T-helper 2 cell treated with Interferon-gamma antibody and Interleukin-4, amounts not matched to agents 100 ng/mL and 5 ng/mL, for 36 hours (primary cell): ENCODE measurements around the gene ARMC7. TPM values are rescaled to one million over a fixed set of nuclear protein-coding genes. Genes with fewer than 3 reads are reported as not detected.
"Not testable (repeated sequence)": the region's sequence is repeated elsewhere in the genome, so short reads cannot be mapped to it uniquely, and the experiment has no call there.

Experiments
- intact Hi-C: fragments of 100-400 bp; cut with micrococcal nuclease; formaldehyde crosslinking; loops from one replicate; pipeline ENCODE4 v1.15.1; 2023
- total RNA-seq: library from RNA; stranded (reverse); gene quantifications from 2 replicates; pipeline ENCODE4 v1.2.3, GENCODE V29; 2022

Gene ARMC7
- 15.7 and 16.3 TPM in 2 replicates for total RNA-seq

- intact Hi-C loops, result loop anchor here (2.0 to 5.0 kb wide), 4 partner anchors 43 to 303 kb away; partner anchors contain the start of genes ATP5PD, JPT1 and KCTD2
Observed at GRCh38 chr17:75109407-75110233, at the start of gene ARMC7. Gene ARMC7 (plus strand): TSS chr17:75109969. CDS start chr17:75110289, 320 bp downstream.

DNA sequence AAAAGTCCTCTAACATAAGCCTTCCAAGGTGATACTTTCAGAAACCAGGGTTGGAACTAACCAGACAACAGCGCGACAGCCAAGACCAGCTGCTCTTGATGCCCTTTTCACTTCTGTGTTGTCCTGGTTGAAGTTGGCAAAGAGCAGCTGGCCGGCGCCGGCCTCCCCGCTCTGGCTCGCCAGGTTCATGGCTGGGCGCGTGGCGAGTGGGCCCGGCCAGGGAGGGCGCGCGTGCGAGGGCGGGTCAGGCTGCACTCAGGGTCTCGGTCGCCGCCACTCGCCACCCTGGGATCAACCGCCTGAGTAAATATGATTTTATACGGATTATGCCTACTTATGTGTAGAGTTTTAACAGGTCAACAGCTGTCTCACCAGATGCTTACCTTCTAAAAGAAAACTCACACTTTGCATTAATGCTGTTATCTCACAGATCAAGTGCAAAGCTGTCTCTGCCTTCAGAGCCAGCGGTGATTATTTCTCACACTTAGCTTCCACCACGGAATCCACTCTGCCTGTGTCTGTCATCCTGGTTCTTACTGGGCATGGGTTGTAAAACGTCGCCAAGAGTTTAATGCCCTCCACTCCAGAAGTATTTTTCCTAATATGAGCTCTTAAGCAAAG lies 49.2 kb upstream of the ARMC7 start:
- intact Hi-C loops, result loop anchor here (10.0 kb wide), 1 partner anchor 74 kb away; the partner anchor contains the start of gene NT5C

DNA sequence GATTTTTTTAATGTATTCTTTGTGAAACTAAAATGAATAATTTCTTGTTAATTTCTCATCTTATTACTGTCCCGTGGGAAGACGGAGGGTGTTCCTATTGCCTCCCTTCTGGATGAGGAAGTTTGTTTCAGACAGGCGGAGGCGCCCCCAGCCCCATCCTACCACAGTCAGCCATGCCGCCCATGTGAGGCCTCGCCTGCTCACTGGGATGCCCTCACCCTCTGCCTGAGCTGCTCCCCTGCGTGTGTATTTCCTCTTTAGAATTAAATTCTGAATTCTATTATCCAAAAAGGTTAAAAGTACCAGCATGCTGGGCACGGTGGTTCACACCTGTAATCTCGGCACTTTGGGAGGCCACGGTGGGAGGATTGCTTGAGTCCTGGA lies 48.7 kb upstream of the ARMC7 start:
- intact Hi-C loops, result loop anchor here (10.0 kb wide), 1 partner anchor 74 kb away; the partner anchor contains the start of gene NT5C

GRCh38 chr17:75061618-75062017 lies 48.2 kb upstream of the ARMC7 start:
- intact Hi-C loops, result loop anchor here (10.0 kb wide), 1 partner anchor 73 kb away; the partner anchor contains the start of gene NT5C

- intact Hi-C loops, result loop anchor here (10.0 kb wide), 1 partner anchor 72 kb away; the partner anchor contains the start of gene NT5C
Observed at GRCh38 chr17:75063201-75063600, 46.6 kb upstream of the ARMC7 start.

GRCh38 chr17:75063626-75064025 lies 46.1 kb upstream of the ARMC7 start:
- intact Hi-C loops, result loop anchor here (10.0 kb wide), 1 partner anchor 71 kb away; the partner anchor contains the start of gene NT5C

DNA sequence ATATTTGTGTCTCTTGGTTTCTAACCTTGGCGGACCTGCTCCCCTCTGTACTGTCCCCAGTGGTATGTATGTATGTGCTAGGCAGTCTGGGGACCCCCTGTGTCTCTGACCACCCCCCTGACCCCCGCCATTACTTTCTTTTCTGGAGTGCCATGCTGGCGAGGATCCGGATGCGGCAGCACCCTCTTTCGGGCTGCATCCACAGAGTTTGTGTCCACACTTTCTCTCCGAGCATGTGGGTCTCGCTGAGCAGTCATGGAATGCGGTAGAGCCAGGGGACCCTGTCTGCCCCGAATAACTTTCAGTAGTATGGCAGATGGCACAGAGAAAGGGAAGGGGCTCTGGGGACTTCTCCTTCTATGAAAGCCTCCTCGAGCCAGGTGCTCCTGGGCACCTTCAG lies 45.7 kb upstream of the ARMC7 start:
- intact Hi-C loops, result loop anchor here (10.0 kb wide), 1 partner anchor 71 kb away; the partner anchor contains the start of gene NT5C

GRCh38 chr17:75064460-75064859 lies 45.3 kb upstream of the ARMC7 start:
- intact Hi-C loops, result loop anchor here (10.0 kb wide), 1 partner anchor 70 kb away; the partner anchor contains the start of gene NT5C

GRCh38 chr17:75064867-75065561 lies 44.8 kb upstream of the ARMC7 start:
- intact Hi-C loops, result loop anchor here (10.0 kb wide), 1 partner anchor 70 kb away; the partner anchor contains the start of gene NT5C

DNA sequence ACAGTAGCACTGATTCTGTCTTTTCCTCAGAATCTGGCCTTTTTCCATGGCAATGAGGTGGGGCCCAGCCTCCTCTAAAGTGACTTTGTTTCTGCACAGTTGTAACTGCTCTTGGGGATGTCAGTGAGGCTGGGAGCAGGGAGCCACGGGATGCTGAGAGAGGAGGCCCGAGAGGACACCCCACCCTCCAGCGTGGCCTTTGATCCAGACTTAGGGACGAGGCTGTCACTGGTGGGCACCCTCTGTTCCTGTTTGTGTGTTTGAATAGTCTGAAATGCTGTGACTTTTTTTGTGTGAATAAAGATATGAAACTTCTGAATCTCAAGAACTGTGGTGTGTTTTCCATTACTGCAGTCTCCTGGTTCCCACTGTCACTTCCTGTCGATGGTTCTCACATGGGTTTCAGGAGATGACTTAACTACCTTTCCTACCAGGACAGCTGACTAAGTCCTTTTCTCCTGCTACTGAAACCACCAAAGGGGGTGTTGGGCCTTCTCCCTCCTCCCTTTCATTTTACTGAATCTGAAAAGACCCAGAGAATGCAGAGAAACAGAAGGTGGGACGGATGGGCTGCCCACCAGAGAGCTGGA lies 44.1 kb upstream of the ARMC7 start:
- intact Hi-C loops, result loop anchor here (10.0 kb wide), 1 partner anchor 69 kb away; the partner anchor contains the start of gene NT5C

DNA sequence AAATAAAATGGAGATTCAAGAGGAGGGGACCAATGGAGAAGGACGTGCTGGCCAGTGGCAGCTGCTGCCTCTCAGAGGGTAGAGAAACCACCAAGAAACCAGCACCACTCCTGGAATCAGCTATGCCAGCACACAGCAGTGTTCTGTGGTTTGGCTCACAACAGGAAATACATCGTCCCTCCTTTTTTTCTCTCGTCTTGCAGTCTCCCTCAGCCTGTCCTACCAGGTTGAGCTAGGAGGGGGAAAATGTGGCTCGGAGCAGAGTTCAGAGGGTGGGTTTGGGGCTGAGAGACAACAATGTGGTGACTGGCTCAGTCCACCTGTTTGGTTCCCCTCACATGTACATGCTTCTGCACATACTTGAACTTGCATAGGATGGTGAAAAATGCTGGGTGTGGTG lies 41.9 kb upstream of the ARMC7 start:
- intact Hi-C loops, result loop anchor here (10.0 kb wide), 1 partner anchor 67 kb away; the partner anchor contains the start of gene NT5C

DNA sequence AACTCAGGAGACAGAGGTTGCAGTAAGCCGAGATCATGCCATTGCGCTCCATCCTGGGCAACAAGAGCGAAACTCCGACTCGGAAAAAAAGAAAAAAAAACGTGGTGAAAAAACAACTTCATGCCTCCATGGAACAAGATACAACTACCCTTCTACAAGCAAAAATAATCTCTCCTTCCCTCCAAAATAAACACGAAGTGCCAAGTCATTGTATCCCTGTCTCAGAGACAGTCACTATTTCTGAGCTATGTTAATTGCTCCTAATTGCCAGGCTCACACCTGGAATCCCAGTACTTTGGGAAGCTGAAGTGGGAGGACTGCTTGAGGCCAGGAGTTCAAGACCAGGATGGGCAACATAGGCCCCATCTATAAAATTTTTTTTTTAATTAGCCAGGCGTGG lies 41.0 kb upstream of the ARMC7 start:
- intact Hi-C loops, result loop anchor here (10.0 kb wide), 1 partner anchor 66 kb away; the partner anchor contains the start of gene NT5C

- intact Hi-C loops, result loop anchor here (10.0 kb wide), 1 partner anchor 65 kb away; the partner anchor contains the start of gene NT5C
Observed at GRCh38 chr17:75069783-75070182, 40.0 kb upstream of the ARMC7 start.

- intact Hi-C loops, result not testable (repeated sequence)
Observed at GRCh38 chr17:75071478-75072271, 38.1 kb upstream of the ARMC7 start.

- intact Hi-C loops, result not testable (repeated sequence)
Observed at GRCh38 chr17:75072909-75073308, 36.9 kb upstream of the ARMC7 start.

GRCh38 chr17:75073618-75074047 lies 36.1 kb upstream of the ARMC7 start:
- intact Hi-C loops, result no loop called here

- intact Hi-C loops, result no loop called here
Observed at GRCh38 chr17:75074532-75074931, 35.2 kb upstream of the ARMC7 start.

DNA sequence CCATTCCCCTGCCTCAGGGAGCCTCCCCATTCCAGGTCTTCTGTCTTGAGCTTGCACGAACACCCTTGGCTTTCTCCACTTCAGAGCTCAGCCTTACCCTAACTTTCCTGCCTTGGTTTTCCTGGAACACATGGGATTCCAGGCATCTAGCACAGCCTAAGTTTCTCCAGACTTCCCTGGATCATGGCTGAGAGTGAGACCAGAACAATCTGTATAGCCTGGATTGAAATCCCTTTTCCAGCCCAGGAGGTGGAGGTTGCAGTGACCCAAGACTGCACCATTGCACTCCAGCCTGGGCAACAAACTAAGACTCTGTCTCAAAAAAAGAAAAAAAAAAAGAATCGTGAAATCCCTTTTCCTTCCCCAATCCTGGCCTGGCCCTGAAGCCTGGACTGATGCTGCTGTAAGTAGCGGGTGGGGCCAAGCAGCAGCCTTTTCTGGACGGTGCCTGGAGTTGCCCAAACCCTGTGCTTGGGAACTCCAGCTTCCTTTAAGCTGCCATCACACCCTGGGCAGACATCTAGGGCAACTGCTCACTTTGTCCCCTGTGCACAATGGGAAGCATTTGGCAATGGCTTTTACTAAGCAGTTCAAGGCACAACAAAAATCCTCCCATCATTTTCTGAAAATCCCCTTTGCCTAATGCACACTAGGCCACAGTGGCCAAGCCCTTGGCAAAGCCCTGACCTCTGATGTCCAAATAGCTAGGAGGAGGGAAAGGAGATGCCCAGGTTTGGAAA lies 34.0 kb upstream of the ARMC7 start:
- intact Hi-C loops, result no loop called here

- intact Hi-C loops, result no loop called here
Observed at GRCh38 chr17:75077072-75077495, 32.7 kb upstream of the ARMC7 start.
